NOMO-1 treated with DMSO at 0.1 percent for 48 hours (cell line): Measurements from ENCODE around the gene TBRG4.
A peak's percentile ranks its signal among the peaks of the same experiment; 100 is the strongest.
"Not testable (repeated sequence)": the region's sequence is repeated elsewhere in the genome, so short reads cannot be mapped to it uniquely, and the experiment has no call there.

Experiments
- DNase-seq: peaks from one replicate; lab custom pipeline; 2025; ENCODE audit not compliant: unreplicated experiment; lab: John Stamatoyannopoulos, UW

Gene TBRG4

GRCh38 chr7:45118292-45118691, 6.8 kb upstream of the TBRG4 start:
- no peak for DNase-seq

GRCh38 chr7:45117582-45117981, 6.1 kb upstream of the TBRG4 start:
- DNase-seq = no peak

GRCh38 chr7:45116048-45116447, 4.6 kb upstream of the TBRG4 start:
- DNase-seq = no peak

GRCh38 chr7:45114926-45115325, 3.4 kb upstream of the TBRG4 start:
- peak; percentile 42 for DNase-seq

- DNase-seq = not testable (repeated sequence)
Measured at GRCh38 chr7:45114257-45114656, 2.8 kb upstream of the TBRG4 start.

GRCh38 chr7:45112648-45113047, 1.2 kb upstream of the TBRG4 start:
- no peak for DNase-seq

GRCh38 chr7:45108863-45109262, 2.6 kb downstream of the TBRG4 start:
- no peak for DNase-seq

GRCh38 chr7:45107356-45107755, 4.1 kb downstream of the TBRG4 start:
- no peak for DNase-seq

GRCh38 chr7:45106820-45107219, 4.7 kb downstream of the TBRG4 start:
- no peak for DNase-seq

GRCh38 chr7:45105588-45106188, 5.8 kb downstream of the TBRG4 start:
- DNase-seq = no peak

- no peak for DNase-seq
Measured at GRCh38 chr7:45104844-45105587, 6.5 kb downstream of the TBRG4 start.

- no peak for DNase-seq
Measured at GRCh38 chr7:45103958-45104843, 7.3 kb downstream of the TBRG4 start.

GRCh38 chr7:45102785-45103712, 8.4 kb downstream of the TBRG4 start:
- no peak for DNase-seq

- DNase-seq = no peak
Measured at GRCh38 chr7:45101748-45102147, 9.7 kb downstream of the TBRG4 start.

- no peak for DNase-seq
Measured at GRCh38 chr7:45100761-45101480, 10.6 kb downstream of the TBRG4 start.

- no peak for DNase-seq
Measured at GRCh38 chr7:45099891-45100760, 11.4 kb downstream of the TBRG4 start.

GRCh38 chr7:45098983-45099839, 12.3 kb downstream of the TBRG4 start:
- no peak for DNase-seq

GRCh38 chr7:45092931-45093235, 18.6 kb downstream of the TBRG4 start:
- DNase-seq = no peak
